GM23338 (cell line): ENCODE measurements around the gene RHOD. TPM values are rescaled to one million over a fixed set of nuclear protein-coding genes. Genes with fewer than 3 reads are reported as not detected.
A peak's percentile ranks its signal among the peaks of the same experiment; 100 is the strongest.

ENCODE experiments used
- ATAC-seq: fragments of 200-7000 bp; cut with Tn5 transposase; 3 replicates; pipeline ENCODE4 v1.9.1; 2020
- DNase-seq: peaks from one replicate; pipeline ENCODE4 v3.0.0-alpha.2; 2015; ENCODE audit warnings: low spot score
- H2AFZ ChIP-seq: fragments of 200-600 bp; sonication (generic); 2 replicates; pipeline ENCODE4 v1.8.0; 2016; ENCODE audit warnings: antibody characterized with exemption, mild to moderate bottlenecking, moderate library complexity
- H3F3A ChIP-seq: fragments of 200-600 bp; sonication (generic); replicated peaks from 2 replicates; pipeline ENCODE4 v1.8.0; 2017; ENCODE audit warnings: antibody characterized with exemption, mixed run types, low read depth
- H3K27ac ChIP-seq: fragments of 200-600 bp; sonication (generic); 2 replicates; pipeline ENCODE4 v1.6.1; 2016; ENCODE audit warnings: low read depth
- H3K27me3 ChIP-seq: fragments of 200-600 bp; sonication (generic); 2 replicates; pipeline ENCODE4 v1.8.0; 2016; ENCODE audit warnings: mild to moderate bottlenecking, mixed run types, moderate library complexity; ENCODE audit not compliant: insufficient read depth
- H3K36me3 ChIP-seq: fragments of 200-600 bp; sonication (generic); 2 replicates; pipeline ENCODE4 v1.8.0; 2016; ENCODE audit warnings: mild to moderate bottlenecking; ENCODE audit not compliant: insufficient read depth
- H3K4me1 ChIP-seq: fragments of 200-600 bp; sonication (generic); 2 replicates; pipeline ENCODE4 v1.8.0; 2016; ENCODE audit warnings: mild to moderate bottlenecking, moderate library complexity; ENCODE audit not compliant: insufficient read depth
- H3K4me2 ChIP-seq: fragments of 200-600 bp; sonication (generic); 2 replicates; pipeline ENCODE4 v1.7.1; 2017; ENCODE audit warnings: mixed run types
- H3K4me3 ChIP-seq: fragments of 200-600 bp; sonication (generic); 2 replicates; pipeline ENCODE4 v1.6.1; 2016; ENCODE audit warnings: mixed run types
- H3K79me2 ChIP-seq: fragments of 200-600 bp; sonication (generic); replicated peaks from 2 replicates; pipeline ENCODE4 v1.8.0; 2017; ENCODE audit warnings: mild to moderate bottlenecking; ENCODE audit not compliant: insufficient read depth
- H3K9me2 ChIP-seq: fragments of 200-600 bp; sonication (generic); 2 replicates; pipeline ENCODE4 v1.8.0; 2017; ENCODE audit not compliant: insufficient read depth
- H4K20me1 ChIP-seq: fragments of 200-600 bp; sonication (generic); replicated peaks from 2 replicates; pipeline ENCODE4 v1.8.0; 2017; ENCODE audit warnings: mild to moderate bottlenecking; ENCODE audit not compliant: insufficient read depth
- H3K27ac Mint-ChIP-seq: 2 replicates; pipeline ENCODE4 v1.8.0; 2020; ENCODE audit warnings: inconsistent platforms, mild to moderate bottlenecking, moderate library complexity, mixed read lengths
- H3K27me3 Mint-ChIP-seq: 3 replicates; pipeline ENCODE4 v1.8.0; 2022; ENCODE audit warnings: low read depth, mild to moderate bottlenecking, moderate library complexity, mixed read lengths, inconsistent platforms; ENCODE audit not compliant: insufficient read depth, poor library complexity
- H3K36me3 Mint-ChIP-seq: 3 replicates; pipeline ENCODE4 v1.8.0; 2021; ENCODE audit warnings: low read depth, mild to moderate bottlenecking, inconsistent platforms, moderate library complexity, mixed read lengths
- H3K4me1 Mint-ChIP-seq: 3 replicates; pipeline ENCODE4 v1.8.0; 2020; ENCODE audit warnings: mild to moderate bottlenecking, inconsistent platforms, mixed read lengths
- H3K4me3 Mint-ChIP-seq: 3 replicates; pipeline ENCODE4 v1.8.0; 2021; ENCODE audit warnings: moderate library complexity, mild to moderate bottlenecking, inconsistent platforms, mixed read lengths
- H3K9me3 Mint-ChIP-seq: 3 replicates; pipeline ENCODE4 v1.8.0; 2020; ENCODE audit warnings: moderate library complexity, mild to moderate bottlenecking, inconsistent platforms, mixed read lengths
- EZH2 ChIP-seq: fragments of 200-600 bp; sonication (generic); IDR thresholded peaks from one replicate; pipeline ENCODE4 v1.8.0; 2017; ENCODE audit warnings: antibody characterized with exemption, mild to moderate bottlenecking, low read depth; ENCODE audit not compliant: unreplicated experiment
- EZH2phosphoT487 ChIP-seq: fragments of 200-600 bp; sonication (generic); IDR thresholded peaks from one replicate; pipeline ENCODE4 v1.8.1; 2018; ENCODE audit warnings: antibody characterized with exemption; ENCODE audit not compliant: unreplicated experiment
- POLR2AphosphoS5 ChIP-seq: IDR thresholded peaks from 2 replicates; pipeline ENCODE4 v1.6.1; 2016; ENCODE audit warnings: antibody characterized with exemption, low read depth
- ZNF331 ChIP-seq: fragments of 250-450 bp; sonication (Bioruptor Pico); IDR thresholded peaks from 2 replicates; pipeline ENCODE4 v1.5.0; 2020; ENCODE audit warnings: low read depth, mild to moderate bottlenecking, moderate library complexity
- polyA plus RNA-seq: library from polyadenylated mRNA; unstranded; fragments of >200 nt; fragmentation: Nextera tagmentation; extraction: Ambion mirVana; gene quantifications from 2 replicates; pipeline ENCODE4 v1.2.1, GENCODE V29; 2016
- total RNA-seq: library from RNA; depleted of rRNA; stranded (reverse); fragments of >200 nt; shearing (Covaris generic); gene quantifications from 2 replicates; pipeline ENCODE4 v1.2.3, GENCODE V29; 2014
- TF ChIP-seq, protein P1 (sequence below): fragments of 250-450 bp; sonication (Bioruptor Pico); IDR thresholded peaks from 2 replicates; pipeline ENCODE4 v1.5.0; 2020; ENCODE audit warnings: mild to moderate bottlenecking, moderate library complexity

The RHOD gene
- total and polyA plus RNA-seq, 2 experiments from 2014 or later = 13.8 to 16.2 TPM

DNA sequence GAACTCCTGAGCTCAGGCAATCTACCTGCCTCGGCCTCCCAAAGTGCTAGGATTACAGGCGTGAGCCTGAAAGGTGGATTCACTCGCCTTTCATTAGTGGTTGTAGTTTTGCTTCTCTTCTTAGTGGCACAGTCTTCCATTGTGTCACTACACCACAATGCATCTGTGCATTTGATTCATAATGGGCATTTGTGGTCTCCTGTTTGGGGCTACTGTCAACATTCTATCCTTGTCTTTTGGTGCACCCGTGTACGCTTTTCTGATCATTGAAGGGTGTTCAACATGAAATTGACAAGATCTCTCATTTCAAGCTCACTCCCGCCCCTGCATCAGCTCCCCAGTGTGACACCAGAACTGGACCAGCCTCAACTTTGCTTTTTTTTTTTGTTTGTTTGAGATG is 35.7 kb upstream of the RHOD start (continued):
- TF ChIP-seq, protein P1, sequence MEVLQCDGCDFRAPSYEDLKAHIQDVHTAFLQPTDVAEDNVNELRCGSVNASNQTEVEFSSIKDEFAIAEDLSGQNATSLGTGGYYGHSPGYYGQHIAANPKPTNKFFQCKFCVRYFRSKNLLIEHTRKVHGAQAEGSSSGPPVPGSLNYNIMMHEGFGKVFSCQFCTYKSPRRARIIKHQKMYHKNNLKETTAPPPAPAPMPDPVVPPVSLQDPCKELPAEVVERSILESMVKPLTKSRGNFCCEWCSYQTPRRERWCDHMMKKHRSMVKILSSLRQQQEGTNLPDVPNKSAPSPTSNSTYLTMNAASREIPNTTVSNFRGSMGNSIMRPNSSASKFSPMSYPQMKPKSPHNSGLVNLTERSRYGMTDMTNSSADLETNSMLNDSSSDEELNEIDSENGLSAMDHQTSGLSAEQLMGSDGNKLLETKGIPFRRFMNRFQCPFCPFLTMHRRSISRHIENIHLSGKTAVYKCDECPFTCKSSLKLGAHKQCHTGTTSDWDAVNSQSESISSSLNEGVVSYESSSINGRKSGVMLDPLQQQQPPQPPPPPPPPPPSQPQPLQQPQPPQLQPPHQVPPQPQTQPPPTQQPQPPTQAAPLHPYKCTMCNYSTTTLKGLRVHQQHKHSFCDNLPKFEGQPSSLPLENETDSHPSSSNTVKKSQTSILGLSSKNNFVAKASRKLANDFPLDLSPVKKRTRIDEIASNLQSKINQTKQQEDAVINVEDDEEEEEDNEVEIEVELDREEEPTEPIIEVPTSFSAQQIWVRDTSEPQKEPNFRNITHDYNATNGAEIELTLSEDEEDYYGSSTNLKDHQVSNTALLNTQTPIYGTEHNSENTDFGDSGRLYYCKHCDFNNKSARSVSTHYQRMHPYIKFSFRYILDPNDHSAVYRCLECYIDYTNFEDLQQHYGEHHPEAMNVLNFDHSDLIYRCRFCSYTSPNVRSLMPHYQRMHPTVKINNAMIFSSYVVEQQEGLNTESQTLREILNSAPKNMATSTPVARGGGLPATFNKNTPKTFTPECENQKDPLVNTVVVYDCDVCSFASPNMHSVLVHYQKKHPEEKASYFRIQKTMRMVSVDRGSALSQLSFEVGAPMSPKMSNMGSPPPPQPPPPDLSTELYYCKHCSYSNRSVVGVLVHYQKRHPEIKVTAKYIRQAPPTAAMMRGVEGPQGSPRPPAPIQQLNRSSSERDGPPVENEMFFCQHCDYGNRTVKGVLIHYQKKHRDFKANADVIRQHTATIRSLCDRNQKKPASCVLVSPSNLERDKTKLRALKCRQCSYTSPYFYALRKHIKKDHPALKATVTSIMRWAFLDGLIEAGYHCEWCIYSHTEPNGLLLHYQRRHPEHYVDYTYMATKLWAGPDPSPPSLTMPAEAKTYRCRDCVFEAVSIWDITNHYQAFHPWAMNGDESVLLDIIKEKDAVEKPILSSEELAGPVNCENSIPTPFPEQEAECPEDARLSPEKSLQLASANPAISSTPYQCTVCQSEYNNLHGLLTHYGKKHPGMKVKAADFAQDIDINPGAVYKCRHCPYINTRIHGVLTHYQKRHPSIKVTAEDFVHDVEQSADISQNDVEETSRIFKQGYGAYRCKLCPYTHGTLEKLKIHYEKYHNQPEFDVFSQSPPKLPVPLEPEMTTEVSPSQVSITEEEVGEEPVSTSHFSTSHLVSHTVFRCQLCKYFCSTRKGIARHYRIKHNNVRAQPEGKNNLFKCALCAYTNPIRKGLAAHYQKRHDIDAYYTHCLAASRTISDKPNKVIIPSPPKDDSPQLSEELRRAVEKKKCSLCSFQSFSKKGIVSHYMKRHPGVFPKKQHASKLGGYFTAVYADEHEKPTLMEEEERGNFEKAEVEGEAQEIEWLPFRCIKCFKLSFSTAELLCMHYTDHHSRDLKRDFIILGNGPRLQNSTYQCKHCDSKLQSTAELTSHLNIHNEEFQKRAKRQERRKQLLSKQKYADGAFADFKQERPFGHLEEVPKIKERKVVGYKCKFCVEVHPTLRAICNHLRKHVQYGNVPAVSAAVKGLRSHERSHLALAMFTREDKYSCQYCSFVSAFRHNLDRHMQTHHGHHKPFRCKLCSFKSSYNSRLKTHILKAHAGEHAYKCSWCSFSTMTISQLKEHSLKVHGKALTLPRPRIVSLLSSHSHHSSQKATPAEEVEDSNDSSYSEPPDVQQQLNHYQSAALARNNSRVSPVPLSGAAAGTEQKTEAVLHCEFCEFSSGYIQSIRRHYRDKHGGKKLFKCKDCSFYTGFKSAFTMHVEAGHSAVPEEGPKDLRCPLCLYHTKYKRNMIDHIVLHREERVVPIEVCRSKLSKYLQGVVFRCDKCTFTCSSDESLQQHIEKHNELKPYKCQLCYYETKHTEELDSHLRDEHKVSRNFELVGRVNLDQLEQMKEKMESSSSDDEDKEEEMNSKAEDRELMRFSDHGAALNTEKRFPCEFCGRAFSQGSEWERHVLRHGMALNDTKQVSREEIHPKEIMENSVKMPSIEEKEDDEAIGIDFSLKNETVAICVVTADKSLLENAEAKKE (CRISPR knock-in tag) = no peak
- TF ChIP-seq ZNF331 (CRISPR knock-in tag) (no peak), EZH2 (no peak), POLR2AphosphoS5 (no peak), EZH2phosphoT487 (no peak)

DNA sequence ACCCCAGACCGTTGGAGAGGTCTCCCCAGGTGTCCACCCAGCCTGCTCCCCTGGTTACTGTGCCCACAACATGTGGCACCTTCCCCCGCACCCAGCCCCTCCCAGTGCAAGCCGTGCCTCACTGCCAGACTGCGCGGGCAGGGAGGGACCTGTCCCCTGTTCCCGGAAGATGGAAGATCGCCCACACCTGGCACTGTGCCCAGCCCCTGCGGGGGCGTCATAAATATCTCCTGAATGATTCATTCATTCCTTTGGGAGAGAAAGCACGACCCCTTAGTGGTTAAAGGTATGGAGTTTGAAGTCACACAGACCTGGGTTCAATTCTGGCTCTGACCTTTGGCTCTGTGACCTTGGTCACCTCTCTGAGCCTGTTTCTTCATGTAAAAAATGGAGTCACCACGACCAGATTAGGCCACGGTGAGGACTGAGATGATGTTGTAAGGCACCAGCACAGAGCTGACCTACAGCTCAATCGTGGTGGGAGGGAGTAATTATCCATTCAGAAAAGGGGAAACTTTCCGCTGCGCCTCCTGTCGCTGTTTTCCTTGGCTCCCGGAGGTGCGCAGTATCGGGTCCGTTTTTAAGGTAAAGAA is 34.2 kb upstream of the RHOD start:
- H3K4me3 Mint-ChIP-seq = peak overlapping the region; percentile 66
- no peak overlapping the region for H3K27ac Mint-ChIP-seq
- H3K36me3 Mint-ChIP-seq = peaks cover 6% of the 10 kb centered on the region; the same call in 1 of the 3 replicates
- Histone ChIP-seq H3K4me1 (peaks cover 3% of the 10 kb centered on the region; the same call in 1 of the 2 replicates), H3K27ac (no peak overlapping the region), H3F3A (no peaks in the 10 kb centered on the region; the same call in 1 of the 2 replicates), H4K20me1 (no peaks in the 10 kb centered on the region), H3K9me2 (no peaks in the 10 kb centered on the region), H3K36me3 (no peaks in the 10 kb centered on the region), H3K4me3 (peak overlapping the region; percentile 57), H2AFZ (peak overlapping the region; percentile 83; the same call in 1 of the 2 replicates), H3K79me2 (no peaks in the 10 kb centered on the region), H3K4me2 (peak overlapping the region; percentile 84), H3K27me3 (peaks cover 35% of the 10 kb centered on the region)
- peaks cover 14% of the 10 kb centered on the region for H3K4me1 Mint-ChIP-seq
- DNase-seq = no peak
- peaks cover 40% of the 10 kb centered on the region for H3K27me3 Mint-ChIP-seq
- peak; percentile 41 for TF ChIP-seq EZH2
- TF ChIP-seq POLR2AphosphoS5 = no peak
- peak; percentile 3; the same call in 1 of the 3 replicates for ATAC-seq
- H3K9me3 Mint-ChIP-seq = peaks cover 15% of the 10 kb centered on the region
